ENCODE data around the gene AKR1C1.
"Not testable (repeated sequence)": the region's sequence is repeated elsewhere in the genome, so short reads cannot be mapped to it uniquely, and the experiment has no call there.

Gene AKR1C1

GRCh38 chr10:5014936-5015335 lies 51.7 kb downstream of the AKR1C1 start:
- DNase-seq (ENCODE audit: low read depth in 1 of 2, low spot score in 1 of 2), result no peak

DNA sequence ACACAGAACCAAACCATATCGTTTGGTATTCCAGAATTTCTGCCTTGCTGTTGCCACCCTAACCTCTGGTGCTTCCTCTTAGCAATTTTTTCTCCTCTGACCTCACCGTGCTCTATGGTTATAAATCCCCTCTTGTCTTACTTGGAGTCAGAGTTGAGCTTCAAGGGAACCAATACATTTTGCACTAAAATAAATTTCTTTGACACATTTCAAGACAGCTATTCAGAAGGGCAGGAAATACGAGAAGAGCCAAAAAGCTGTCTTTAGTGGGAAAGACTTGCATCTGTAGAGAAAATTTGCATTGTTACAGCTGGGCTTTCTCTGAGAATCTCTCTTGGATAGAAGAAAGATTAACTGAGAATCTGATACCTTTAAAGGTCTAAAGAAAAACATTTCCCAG lies 54.9 kb downstream of the AKR1C1 start:
- DNase-seq (ENCODE audit: low read depth in 1 of 2, low spot score in 1 of 2), result no peak

- DNase-seq (ENCODE audit: low read depth in 1 of 2, low spot score in 1 of 2), result not testable (repeated sequence)
Measured at GRCh38 chr10:5018671-5019277, 55.6 kb downstream of the AKR1C1 start.

- DNase-seq (ENCODE audit: low read depth in 1 of 2, low spot score in 1 of 2), result not testable (repeated sequence)
Measured at GRCh38 chr10:5019770-5020612, 56.8 kb downstream of the AKR1C1 start.

GRCh38 chr10:5021624-5022290 lies 58.5 kb downstream of the AKR1C1 start:
- not testable (repeated sequence) for DNase-seq (ENCODE audit: low read depth in 1 of 2, low spot score in 1 of 2)

- no peak for DNase-seq (ENCODE audit: low read depth in 1 of 2, low spot score in 1 of 2)
Measured at GRCh38 chr10:5023177-5023805, 60.1 kb downstream of the AKR1C1 start.

DNA sequence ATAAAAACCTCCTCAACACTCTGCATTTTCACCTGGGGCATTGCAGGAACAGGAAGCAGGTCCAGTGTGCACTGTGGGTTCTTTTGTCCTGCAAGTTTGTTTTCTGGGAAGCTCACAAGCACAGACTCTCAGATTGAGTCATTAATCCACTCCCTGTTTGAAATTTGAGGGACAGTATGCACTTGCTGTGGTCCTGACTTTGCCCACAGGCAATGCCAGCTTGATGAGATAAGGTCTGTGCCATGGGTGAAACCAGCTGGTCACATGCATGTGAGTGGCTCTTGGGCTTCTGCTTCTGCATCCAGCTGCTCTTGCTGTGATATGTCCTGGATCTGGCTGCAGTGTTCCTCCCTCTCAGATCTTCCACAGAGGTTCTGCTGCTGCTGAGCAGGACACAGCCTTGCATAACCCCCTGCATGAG lies 62.3 kb downstream of the AKR1C1 start:
- not testable (repeated sequence) for DNase-seq (ENCODE audit: low read depth in 1 of 2, low spot score in 1 of 2)

DNA sequence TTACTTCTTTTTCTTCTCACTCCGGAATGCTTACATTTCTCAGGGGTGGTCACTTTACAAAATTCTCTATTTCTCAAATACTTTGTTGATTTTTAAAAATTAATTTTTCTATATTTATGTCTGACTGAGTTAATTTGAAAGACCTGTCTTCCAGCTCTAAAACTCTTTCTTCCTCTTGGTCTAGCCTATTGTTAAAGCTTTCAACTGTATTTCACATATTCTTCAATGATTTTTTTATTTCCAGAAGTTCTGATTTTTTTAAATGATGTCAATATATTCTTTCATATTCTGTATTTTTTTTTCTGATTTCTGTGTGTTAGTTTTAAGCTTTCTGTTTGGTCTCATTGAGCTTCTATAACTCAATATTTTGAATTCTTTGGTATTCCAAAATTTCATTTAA lies 67.8 kb downstream of the AKR1C1 start:
- DNase-seq (ENCODE audit: low read depth in 1 of 2, low spot score in 1 of 2), result no peak

DNA sequence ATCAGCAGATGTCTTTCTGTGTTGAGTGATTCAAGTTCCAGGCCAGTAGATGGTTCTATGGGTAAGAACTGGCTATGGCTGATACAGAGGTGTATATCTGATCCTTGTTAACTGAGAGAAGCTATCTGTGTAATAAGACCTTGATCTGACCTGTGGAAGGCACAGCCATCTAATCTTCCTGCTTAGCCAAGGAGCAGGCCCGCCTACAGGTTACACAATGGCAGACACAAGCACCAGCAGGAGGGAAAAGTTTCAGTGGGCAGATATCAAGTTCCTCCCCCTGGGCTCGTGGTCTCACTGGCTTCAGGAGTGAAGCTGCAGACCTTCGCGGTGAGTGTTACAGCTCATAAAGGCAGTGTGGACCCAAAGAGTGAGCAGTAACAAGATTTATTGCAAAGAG lies 68.4 kb downstream of the AKR1C1 start:
- not testable (repeated sequence) for DNase-seq (ENCODE audit: low read depth in 1 of 2, low spot score in 1 of 2)

- DNase-seq (ENCODE audit: low read depth in 1 of 2, low spot score in 1 of 2), result not testable (repeated sequence)
Measured at GRCh38 chr10:5032444-5032843, 69.2 kb downstream of the AKR1C1 start.

All from stimulated activated CD4-positive, alpha-beta T cell treated with anti-CD3 and anti-CD28 coated beads, Interleukin-15, amount 100 ng/mL, for 1 hour (primary cell).